Endodermal cell (in vitro differentiated cells): ENCODE measurements around the gene PXT1. TPM values are rescaled to one million over a fixed set of nuclear protein-coding genes. Genes with fewer than 3 reads are reported as not detected.

Experiments
- DNase-seq: peaks from one replicate; pipeline ENCODE4 v3.0.0-alpha.2; 2017
- H3K27ac ChIP-seq: 2 replicates; pipeline ENCODE4 v1.5.1; 2013; ENCODE audit warnings: mild to moderate bottlenecking, low read depth, low read length, moderate library complexity
- H3K27me3 ChIP-seq: 2 replicates; pipeline ENCODE4 v1.6.1; 2013; ENCODE audit warnings: mild to moderate bottlenecking, low read length, moderate library complexity; ENCODE audit not compliant: insufficient read depth, control insufficient read depth, poor library complexity, severe bottlenecking
- H3K36me3 ChIP-seq: 2 replicates; pipeline ENCODE4 v1.7.0; 2013; ENCODE audit warnings: mild to moderate bottlenecking, low read length, moderate library complexity; ENCODE audit not compliant: control insufficient read depth, insufficient read depth
- H3K4me1 ChIP-seq: one replicate; pipeline ENCODE4 v1.7.0; 2013; ENCODE audit warnings: low read length; ENCODE audit not compliant: control insufficient read depth, insufficient read depth
- H3K4me3 ChIP-seq: 2 replicates; pipeline ENCODE4 v1.5.1; 2013; ENCODE audit warnings: mild to moderate bottlenecking, low read length, moderate library complexity
- H3K9ac ChIP-seq: 2 replicates; pipeline ENCODE4 v1.6.1; 2013; ENCODE audit warnings: mild to moderate bottlenecking, low read length, moderate library complexity; ENCODE audit not compliant: poor library complexity, severe bottlenecking; ENCODE audit errors: extremely low read depth
- H3K9me3 ChIP-seq: 2 replicates; pipeline ENCODE4 v1.6.1; 2013; ENCODE audit warnings: mild to moderate bottlenecking, low read length, moderate library complexity; ENCODE audit not compliant: control insufficient read depth
- H3K27ac Mint-ChIP-seq: 2 replicates; pipeline ENCODE4 v1.8.0; 2020; ENCODE audit warnings: mixed read lengths
- H3K27me3 Mint-ChIP-seq: 2 replicates; pipeline ENCODE4 v1.8.0; 2021; ENCODE audit warnings: mild to moderate bottlenecking, mixed read lengths; ENCODE audit not compliant: insufficient read depth
- H3K36me3 Mint-ChIP-seq: 2 replicates; pipeline ENCODE4 v1.8.0; 2020; ENCODE audit warnings: low read depth, mixed read lengths
- H3K4me1 Mint-ChIP-seq: 2 replicates; pipeline ENCODE4 v1.8.0; 2020; ENCODE audit warnings: mixed read lengths
- H3K4me3 Mint-ChIP-seq: 2 replicates; pipeline ENCODE4 v1.8.0; 2020; ENCODE audit warnings: mild to moderate bottlenecking, moderate library complexity, mixed read lengths
- H3K9me3 Mint-ChIP-seq: 2 replicates; pipeline ENCODE4 v1.8.0; 2020; ENCODE audit warnings: mild to moderate bottlenecking, mixed read lengths
- CTCF ChIP-seq: fragments of 200-600 bp; sonication (generic); conservative IDR thresholded peaks from 2 replicates; pipeline ENCODE4 v1.5.0; 2021; ENCODE audit warnings: antibody characterized with exemption, mild to moderate bottlenecking
- WGBS, 2 experiments: methylation state at CpG; one replicate each; pipeline versions ENCODE4 v1.1.5 to v1.1.7; 2013; ENCODE audit warnings: missing lambda C conversion rate in 2 of 2, mixed read lengths in 1 of 2; ENCODE audit not compliant: insufficient coverage in 1 of 2, insufficient read length in 1 of 2; 5-methylcytosine and 5-hydroxymethylcytosine counted together
- total RNA-seq, 2 donors: library from RNA; stranded (reverse); fragmentation: NEBNext Ultra II Directional in 1 of 2; extraction: Animal tissue kit (Norgen Biotek cat#: 25700) in 1 of 2; gene quantifications; 2 replicates in 1 of 2; 3 replicates in 1 of 2; pipeline ENCODE4 v1.2.1, GENCODE V29; 2021

PXT1 gene
- total RNA-seq, 2 donors from 2014 or later: 0.15 TPM; not detected in 1

GRCh38 chr6:36428911-36429310 is 13.7 kb downstream of the PXT1 start:
- Histone ChIP-seq H3K36me3 (no peaks in the 10 kb centered on the region), H3K27ac (no peak overlapping the region), H3K4me1 (no peaks in the 10 kb centered on the region), H3K27me3 (no peaks in the 10 kb centered on the region), H3K9me3 (no peaks in the 10 kb centered on the region), H3K4me3 (no peak overlapping the region), H3K9ac (no peak overlapping the region)
- Mint-ChIP-seq H3K27me3 (no peaks in the 10 kb centered on the region), H3K9me3 (no peaks in the 10 kb centered on the region), H3K4me3 (no peak overlapping the region), H3K36me3 (no peaks in the 10 kb centered on the region), H3K27ac (no peak overlapping the region), H3K4me1 (no peaks in the 10 kb centered on the region)
- WGBS, 2 experiments: 100% methylated on average over 2 to 4 of the region's 4 CpGs
- TF ChIP-seq CTCF: no peak
- no peak for DNase-seq

- peaks cover 4% of the 10 kb centered on the region for H3K4me1 Mint-ChIP-seq
- H3K27me3 Mint-ChIP-seq: no peaks in the 10 kb centered on the region
- 94% methylated on average over 3 of the region's 3 CpGs; no CpG with 5 or more reads in 1 of the 2 experiments for WGBS, 2 experiments
- Histone ChIP-seq H3K9me3 (no peaks in the 10 kb centered on the region), H3K4me3 (no peak overlapping the region), H3K9ac (no peak overlapping the region), H3K36me3 (no peaks in the 10 kb centered on the region), H3K27me3 (no peaks in the 10 kb centered on the region), H3K27ac (no peak overlapping the region), H3K4me1 (no peaks in the 10 kb centered on the region)
- no peak for TF ChIP-seq CTCF
- H3K9me3 Mint-ChIP-seq: no peaks in the 10 kb centered on the region
- H3K4me3 Mint-ChIP-seq: no peak overlapping the region
- no peaks in the 10 kb centered on the region for H3K36me3 Mint-ChIP-seq
- no peak for DNase-seq
- no peak overlapping the region for H3K27ac Mint-ChIP-seq
These were observed 16.0 kb downstream of the PXT1 start for GRCh38 chr6:36426622-36427021.

- peak overlapping the region; percentile 82 for H3K4me3 ChIP-seq
- no peaks in the 10 kb centered on the region for H3K9me3 ChIP-seq
- H3K27me3 ChIP-seq: no peaks in the 10 kb centered on the region
- H3K9ac ChIP-seq: no peak overlapping the region
- H3K27ac ChIP-seq: no peak overlapping the region
- peak; percentile 74 for TF ChIP-seq CTCF
- H3K36me3 ChIP-seq: no peaks in the 10 kb centered on the region
- WGBS, 2 experiments: 3 to 6% methylated on average over 28 to 51 of the region's 51 CpGs
- peaks cover 4% of the 10 kb centered on the region for H3K4me1 Mint-ChIP-seq
- peak overlapping the region; percentile 94 for H3K27ac Mint-ChIP-seq
- H3K27me3 Mint-ChIP-seq: no peaks in the 10 kb centered on the region
- DNase-seq: peak; percentile 100
- H3K4me1 ChIP-seq: no peaks in the 10 kb centered on the region
- peak overlapping the region; percentile 74 for H3K4me3 Mint-ChIP-seq
- H3K36me3 Mint-ChIP-seq: no peaks in the 10 kb centered on the region
- H3K9me3 Mint-ChIP-seq: no peaks in the 10 kb centered on the region
These were observed 19.4 kb downstream of the PXT1 start for GRCh38 chr6:36423101-36423824.
